COLO829 (cell line): Measurements from ENCODE around the gene MX2.
"Not testable (repeated sequence)": the region's sequence is repeated elsewhere in the genome, so short reads cannot be mapped to it uniquely, and the experiment has no call there.

Source experiments
- DNase-seq: peaks from one replicate; pipeline ENCODE4 v3.0.0; 2012; ENCODE audit warnings: low spot score

The MX2 gene

GRCh38 chr21:41387042-41387819, 25.4 kb downstream of the MX2 start:
- DNase-seq, result peak; percentile 85

- no peak for DNase-seq
Observed at GRCh38 chr21:41387824-41388223, 26.0 kb downstream of the MX2 start.

GRCh38 chr21:41388259-41388658, 26.4 kb downstream of the MX2 start:
- no peak for DNase-seq

GRCh38 chr21:41390043-41390639, 28.3 kb downstream of the MX2 start:
- DNase-seq, result no peak

- no peak for DNase-seq
Observed at GRCh38 chr21:41393876-41394465, 32.1 kb downstream of the MX2 start.

GRCh38 chr21:41396558-41397075, 34.8 kb downstream of the MX2 start:
- no peak for DNase-seq

- DNase-seq, result no peak
Observed at GRCh38 chr21:41397471-41397891, 35.7 kb downstream of the MX2 start.

GRCh38 chr21:41398251-41398650, 36.4 kb downstream of the MX2 start:
- no peak for DNase-seq

GRCh38 chr21:41398831-41399230, 37.0 kb downstream of the MX2 start:
- DNase-seq, result no peak

GRCh38 chr21:41399246-41399800, 37.5 kb downstream of the MX2 start:
- no peak for DNase-seq

- no peak for DNase-seq
Observed at GRCh38 chr21:41402231-41402630, 40.4 kb downstream of the MX2 start.

- no peak for DNase-seq
Observed at GRCh38 chr21:41402796-41403195, 41.0 kb downstream of the MX2 start.

GRCh38 chr21:41403331-41403730, 41.5 kb downstream of the MX2 start:
- DNase-seq, result no peak

GRCh38 chr21:41403966-41404365, 42.1 kb downstream of the MX2 start:
- DNase-seq, result no peak

- no peak for DNase-seq
Observed at GRCh38 chr21:41405321-41405720, 43.5 kb downstream of the MX2 start.

GRCh38 chr21:41406340-41406739, 44.5 kb downstream of the MX2 start:
- DNase-seq, result no peak

GRCh38 chr21:41407541-41408460, 46.0 kb downstream of the MX2 start:
- DNase-seq, result no peak

- no peak for DNase-seq
Observed at GRCh38 chr21:41410361-41410760, 48.5 kb downstream of the MX2 start.

- DNase-seq, result no peak
Observed at GRCh38 chr21:41410767-41411448, 49.1 kb downstream of the MX2 start.

GRCh38 chr21:41411449-41412089, 49.7 kb downstream of the MX2 start:
- DNase-seq, result no peak

GRCh38 chr21:41417505-41417904, 55.7 kb downstream of the MX2 start:
- DNase-seq, result not testable (repeated sequence)
